GM19372 (cell line): Measurements from ENCODE around the gene CACNA1A.
"Not testable (repeated sequence)": the region's sequence is repeated elsewhere in the genome, so short reads cannot be mapped to it uniquely, and the experiment has no call there.

Source experiments
- ATAC-seq: cut with Tn5 transposase; IDR thresholded peaks from one replicate; pipeline ENCODE4 v1.9.1; 2021; ENCODE audit warnings: mild to moderate bottlenecking, low read depth, moderate library complexity; ENCODE audit not compliant: unreplicated experiment

Gene CACNA1A

DNA sequence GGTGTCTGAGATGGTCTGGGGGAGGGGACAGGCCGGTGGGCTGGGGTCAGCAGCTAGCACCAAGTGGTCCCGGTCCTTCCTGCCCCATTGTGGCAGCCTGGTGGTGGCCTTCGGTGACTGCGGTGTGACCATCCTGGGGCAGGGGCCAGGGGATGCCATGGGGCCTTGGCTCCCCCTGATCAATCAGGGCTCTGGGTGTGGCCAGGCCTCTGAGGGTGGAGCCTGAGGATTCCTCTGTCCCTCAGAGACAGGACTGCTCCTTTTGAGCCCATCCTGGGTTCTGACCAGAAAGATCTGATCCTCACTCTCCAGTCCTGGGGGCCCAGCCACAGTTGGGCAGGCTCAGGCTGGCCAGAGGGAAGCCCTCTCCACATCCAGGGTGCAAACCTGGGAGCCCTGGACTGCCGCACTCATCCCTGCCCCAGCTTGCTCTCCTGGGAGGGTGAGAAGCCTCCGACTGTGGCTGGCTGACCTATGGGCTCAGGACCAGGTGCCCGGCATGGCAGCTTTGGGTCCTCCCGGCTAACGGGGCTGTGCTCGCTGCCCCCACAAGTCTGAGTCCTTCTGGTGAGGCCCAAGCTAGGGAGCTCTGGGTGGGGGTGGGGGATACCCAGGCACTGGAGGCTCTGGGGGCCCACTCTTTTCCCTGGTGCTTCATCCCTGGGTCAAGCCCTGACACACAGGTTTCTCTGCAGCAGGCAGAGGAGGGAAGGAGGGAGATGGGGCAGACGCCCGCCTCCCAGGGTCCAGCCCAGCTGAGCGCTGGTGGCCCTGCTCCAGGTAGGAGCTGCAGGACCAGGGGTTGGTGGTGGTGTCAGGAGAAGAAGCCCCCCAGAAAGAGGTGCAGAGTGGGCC, 296.6 kb downstream of the CACNA1A start:
- no peak for ATAC-seq

DNA sequence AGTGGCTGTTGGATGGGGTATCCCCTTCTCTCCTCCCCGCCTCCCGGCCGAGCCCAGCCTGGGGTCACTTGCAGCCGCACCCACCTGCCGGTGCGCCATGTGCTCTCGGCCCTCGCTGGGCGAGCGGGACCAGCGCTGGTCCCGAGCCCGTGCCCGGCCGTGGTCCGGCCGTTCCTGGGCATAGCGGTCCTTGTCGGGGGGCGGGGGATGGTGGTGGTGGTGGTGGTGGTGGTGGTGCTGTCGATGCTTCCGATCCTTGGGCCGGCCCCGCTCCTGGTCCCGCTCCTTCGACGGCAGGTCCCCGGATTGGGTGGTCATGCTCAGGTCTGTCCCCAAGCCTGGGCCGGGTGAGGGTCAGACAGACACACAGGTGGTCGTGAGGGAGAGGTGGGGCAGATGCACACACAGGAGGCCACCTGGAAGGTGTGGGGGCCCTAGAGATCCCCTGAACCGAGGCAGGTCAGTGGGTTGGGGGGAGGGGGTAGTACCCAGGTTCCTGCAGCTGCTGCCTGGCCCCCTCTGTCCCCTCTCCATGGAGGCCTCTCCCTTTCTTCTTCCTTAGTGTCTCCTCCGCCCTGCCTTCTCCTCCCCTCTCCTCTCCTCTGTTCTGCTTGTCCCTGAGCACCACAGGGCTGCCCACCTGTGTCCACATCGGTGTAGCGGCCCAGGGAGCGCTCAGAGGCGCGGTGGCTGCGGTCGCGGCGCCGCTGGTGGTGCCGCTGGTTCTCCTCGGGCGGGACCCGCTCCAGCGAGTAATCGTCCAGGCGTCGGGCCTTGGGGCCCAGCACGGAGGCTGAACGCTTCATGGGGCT, 297.4 kb downstream of the CACNA1A start:
- no peak for ATAC-seq

DNA sequence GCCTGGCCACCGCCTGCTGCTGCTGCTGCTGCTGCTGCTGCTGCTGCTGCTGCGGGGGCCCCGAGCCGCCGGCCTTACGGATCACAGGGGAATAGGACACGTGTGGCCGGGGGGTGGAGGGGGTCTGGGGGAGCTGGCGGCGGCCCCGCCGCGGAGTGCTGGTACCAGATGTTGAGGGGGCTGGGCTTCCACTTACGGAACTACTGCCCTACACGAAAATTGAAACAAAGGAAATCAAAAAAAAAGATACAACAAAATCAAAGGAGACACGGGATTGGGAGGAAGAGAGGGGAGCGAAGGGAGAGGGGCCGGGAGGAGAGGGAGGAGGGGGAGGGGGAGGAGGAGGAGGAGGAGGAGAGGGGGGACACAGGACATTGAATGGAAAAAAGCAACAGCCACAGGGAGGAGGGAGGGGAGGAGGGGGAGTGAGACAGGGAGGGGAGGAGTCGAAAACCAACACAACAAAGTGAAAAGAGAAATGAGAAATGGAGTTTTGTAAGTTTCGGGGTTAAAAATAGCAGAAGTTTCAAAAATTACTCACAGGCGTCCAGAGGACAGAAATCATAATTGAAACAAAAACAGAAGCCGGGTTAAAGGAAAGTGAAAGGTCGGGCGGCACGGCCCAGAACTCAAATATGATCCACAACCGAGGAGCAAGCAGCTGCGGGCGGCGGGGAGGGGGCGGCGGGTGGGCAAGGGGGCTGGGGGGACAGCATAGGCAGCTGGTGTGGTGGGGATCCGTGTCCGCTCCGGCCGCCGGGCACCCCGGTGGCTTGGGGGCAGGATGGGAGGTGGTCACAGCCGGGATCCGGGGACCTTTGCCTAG, 298.2 kb downstream of the CACNA1A start:
- no peak for ATAC-seq

DNA sequence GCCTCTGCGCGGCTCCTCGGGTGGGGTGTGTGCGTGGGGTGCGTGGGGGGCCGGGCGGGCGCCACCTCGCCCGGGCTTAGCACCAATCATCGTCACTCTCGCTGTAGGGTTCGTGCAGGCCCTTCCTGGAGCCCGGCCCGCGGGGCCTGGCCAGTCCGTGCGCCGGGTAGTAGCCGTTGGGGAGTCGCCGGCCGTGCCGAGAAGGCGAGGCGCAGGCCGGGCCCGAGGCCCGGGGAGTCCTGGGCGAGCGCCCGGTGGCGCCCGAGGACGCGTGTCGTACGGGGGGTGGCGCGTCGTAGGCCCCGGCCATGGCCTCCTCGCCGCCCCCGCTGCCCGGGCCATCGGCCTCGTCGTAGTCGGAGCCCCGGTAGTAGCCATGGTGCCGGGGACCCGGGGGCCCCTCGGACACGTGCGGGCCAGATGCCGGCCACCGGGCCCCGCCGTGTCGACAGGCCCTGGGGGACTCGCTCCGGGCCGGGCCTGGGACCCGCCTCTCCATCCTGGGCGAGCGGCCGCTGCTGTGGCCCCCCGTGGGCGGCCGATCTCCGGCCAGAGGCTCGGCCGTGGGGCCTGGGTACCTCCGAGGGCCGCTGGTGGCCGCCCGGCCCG, 298.9 kb downstream of the CACNA1A start:
- ATAC-seq = no peak

DNA sequence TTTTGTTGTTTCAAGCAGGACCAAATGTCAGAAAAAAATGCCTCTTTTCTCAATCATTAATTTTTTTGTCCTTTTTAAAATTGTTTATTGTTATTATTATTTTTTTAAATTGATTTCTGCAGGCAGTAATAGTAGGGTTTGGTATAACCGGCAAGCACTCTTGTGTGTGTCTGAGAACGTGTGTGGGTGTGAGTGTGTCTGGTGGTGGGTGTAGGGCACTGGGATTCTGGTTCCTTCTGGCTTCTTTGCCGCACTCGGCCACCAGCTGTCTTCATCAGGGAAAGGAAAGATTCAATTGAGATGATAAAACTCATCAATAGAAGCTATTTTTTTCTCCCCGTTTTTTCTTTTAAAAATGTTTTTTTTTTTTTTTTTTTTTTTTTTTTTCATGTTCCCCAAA, 299.7 kb downstream of the CACNA1A start:
- ATAC-seq = no peak

DNA sequence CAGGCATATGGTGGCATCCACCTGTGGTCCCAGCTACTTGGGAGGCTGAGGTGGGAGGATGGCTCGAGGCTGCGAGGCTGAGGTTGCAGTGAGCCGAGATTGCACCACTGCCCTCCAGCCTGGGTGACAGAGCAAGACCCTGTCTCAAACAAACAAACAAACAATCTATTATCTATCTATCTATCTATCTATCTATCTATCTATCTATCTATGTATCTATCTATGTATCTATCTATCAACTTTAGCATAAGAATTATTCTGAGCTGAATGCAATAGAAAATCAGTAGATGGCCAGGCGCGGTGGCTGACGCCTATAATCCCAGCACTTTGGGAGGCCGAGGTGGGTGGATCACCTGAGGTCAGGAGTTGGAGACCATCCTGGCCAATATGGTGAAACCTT, 304.2 kb downstream of the CACNA1A start:
- ATAC-seq = not testable (repeated sequence)

DNA sequence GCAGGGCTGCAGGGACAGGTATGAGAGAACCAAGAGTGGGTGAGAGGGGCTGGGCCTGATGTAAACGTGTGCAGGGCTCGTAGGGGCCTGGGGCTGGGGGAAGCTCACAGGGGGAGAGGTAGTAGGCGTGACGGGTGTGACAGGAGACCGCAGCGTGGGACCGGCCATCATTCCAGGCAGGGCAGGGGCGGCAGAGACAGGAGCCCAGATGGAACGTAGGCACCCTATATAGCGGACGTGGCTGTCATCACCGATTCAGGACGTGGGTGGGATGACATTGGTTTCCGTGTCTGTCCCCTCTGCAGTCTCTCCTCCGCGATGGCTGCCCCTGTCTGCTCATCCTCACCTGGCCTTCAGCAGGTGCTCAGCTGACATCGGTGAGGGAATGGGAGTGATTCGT, 307.6 kb downstream of the CACNA1A start:
- no peak for ATAC-seq

DNA sequence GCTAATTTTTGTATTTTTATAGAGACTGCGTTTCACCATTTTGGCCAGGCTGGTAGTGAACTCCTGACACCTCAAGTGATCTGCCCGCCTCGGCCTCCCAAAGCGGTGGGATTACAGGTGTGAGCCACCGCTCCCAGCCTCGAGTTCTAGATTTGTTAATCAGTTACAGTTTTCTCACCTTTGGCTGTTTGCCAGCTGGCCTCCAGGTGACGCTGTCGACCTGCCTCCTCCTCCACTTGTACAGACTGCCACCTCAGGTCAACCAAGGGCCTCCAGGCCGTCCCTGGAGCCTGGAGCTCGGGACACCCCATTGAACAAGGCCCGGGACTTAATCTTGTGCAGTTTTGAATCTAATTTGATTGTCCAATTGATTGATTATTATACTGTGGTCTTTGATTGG, 310.6 kb downstream of the CACNA1A start:
- no peak for ATAC-seq

DNA sequence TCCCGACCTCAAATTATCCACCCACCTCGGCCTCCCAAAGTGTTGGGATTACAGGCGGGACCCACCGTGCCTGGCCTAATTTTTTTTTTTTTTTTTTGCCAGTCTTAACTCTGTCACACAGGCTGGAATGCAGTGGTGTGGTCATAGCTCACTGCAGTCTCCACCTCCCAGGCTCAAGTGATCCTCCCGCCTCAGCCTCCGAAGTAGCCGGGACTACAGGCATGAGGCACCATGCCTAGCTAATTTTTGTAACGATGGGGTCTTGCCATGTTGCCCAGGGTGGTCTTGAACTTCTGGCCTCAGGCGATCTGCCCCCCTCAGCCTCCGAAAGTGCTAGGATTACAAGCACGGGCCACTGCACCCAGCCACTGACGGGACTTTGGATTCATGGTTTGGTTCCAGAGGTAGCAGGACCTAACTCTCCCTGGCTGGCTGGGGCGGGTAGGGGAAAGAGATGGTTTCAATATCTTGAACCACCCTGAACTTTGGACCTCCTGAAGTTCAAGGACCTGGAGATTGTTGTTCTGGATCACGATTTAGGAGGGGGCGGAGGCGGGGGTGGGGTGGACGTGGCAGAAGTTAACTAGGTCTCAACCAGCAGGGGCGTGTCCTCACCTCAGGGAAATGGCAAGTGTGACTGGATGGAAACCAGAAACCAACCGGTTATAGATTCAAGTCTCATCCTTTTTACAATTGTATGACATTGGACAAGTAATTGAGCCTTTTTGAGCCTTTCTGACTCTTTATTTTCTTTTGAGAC, 315.3 kb downstream of the CACNA1A start:
- no peak for ATAC-seq

DNA sequence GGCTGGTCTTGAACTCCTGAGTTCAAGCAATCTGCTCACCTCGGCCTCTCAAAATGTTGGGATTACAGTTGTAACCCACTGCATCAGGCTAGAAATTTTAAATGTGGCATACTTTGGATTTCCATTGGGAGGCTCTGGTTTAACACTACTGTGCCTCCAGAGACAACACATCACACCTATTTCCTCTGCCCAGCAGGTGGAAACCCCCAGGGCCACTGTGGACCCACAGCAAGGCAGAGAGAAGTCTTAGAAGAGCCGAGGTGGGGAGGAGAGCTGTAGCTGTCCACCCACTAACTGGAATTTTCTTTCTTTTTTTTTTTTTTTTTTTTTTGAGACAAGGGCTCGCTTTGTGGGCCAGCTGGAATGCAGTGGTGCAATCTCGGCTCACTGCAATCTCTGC, 316.7 kb downstream of the CACNA1A start:
- ATAC-seq = no peak

DNA sequence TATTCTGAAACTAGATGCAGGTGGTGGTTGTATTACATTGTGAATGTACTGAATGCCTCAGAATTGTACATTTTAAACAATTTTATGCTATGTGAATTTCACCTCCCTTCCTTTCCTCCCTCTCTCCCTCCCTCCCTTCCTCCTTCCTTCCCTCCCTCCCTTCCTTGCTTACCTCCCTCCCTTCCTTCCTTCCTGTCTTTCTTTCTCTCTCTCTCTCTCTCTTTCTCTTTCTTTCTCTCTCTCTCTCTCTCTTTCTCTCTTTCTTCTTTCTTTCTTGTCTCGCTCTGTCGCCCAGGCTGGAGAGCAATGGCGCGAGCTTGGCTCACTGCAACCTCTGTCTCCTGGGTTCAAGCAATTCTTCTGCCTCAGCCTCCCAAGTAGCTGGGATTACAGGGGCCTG, 318.9 kb downstream of the CACNA1A start:
- no peak for ATAC-seq

DNA sequence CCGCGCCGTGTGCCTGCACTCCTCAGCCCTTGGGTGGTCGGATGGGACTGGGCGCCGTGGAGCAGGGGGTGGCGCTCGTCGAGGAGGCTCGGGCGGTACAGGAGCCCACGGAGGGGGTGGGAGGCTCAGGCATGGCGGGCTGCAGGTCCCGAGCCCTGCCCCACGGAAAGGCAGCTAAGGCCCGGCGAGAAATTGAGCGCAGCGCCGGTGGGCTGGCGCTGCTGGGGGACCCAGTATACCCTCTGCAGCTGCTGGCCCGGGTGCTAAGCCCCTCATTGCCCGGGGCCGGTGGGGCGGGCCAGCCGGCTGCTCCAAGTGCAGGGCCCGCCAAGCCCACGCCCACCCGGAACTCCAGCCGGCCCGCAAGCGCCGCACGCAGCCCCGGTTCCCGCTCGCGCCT, 319.6 kb downstream of the CACNA1A start:
- ATAC-seq = not testable (repeated sequence)

DNA sequence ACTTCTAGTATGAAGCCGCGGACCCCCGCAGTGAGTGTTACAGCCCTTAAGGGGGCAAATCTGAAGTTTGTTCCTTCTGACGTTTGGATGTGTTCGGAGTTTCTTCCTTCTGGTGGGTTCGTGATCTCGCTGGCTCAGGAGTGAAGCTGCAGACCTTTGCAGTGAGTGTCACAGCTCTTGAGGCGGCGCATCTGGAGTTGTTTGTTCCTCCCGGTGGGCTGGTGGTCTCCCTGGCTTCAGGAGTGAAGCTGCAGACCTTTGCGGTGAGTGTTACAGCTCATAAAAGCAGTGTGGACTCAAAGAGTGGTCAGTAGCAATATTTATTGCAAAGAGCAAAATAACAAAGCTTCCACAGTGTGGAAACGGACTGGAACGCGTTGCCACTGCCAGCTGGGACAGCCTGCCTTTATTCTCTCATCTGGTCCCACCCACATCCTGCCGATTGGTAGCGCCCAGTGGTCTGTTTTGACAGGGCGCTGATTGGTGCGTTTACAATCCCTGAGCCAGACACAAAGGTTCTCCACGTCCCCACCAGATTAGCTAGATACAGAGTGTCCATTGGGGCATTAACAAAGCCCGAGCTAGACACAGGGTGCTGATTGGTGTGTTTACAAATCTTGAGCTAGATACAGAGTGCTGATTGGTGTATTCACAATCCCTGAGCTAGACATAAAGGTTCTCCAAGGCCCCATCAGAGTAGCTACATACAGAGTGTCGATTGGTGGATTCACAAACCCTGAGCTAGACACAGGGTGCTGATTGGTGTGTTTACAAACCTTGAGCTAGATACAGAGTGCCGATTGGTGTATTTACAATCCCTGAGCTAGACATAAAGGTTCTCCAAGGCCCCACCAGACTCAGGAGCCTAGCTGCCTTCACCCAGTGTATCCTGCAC, 320.3 kb downstream of the CACNA1A start:
- not testable (repeated sequence) for ATAC-seq

DNA sequence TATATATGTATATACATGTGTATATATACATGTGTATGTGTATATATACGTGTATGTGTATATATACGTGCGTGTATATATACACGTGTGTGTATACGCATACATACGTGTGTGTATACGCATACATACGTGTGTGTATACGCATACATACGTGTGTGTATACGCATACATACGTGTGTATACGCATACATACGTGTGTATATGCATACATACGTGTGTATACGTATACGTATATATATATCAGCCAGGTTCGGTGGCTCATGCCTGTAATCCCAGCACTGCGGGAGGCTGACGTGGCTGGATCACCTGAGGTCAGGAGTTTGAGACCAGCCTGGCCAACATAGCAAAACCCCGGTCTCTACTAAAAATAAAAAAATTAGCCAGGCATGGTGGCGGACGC, 321.4 kb downstream of the CACNA1A start:
- not testable (repeated sequence) for ATAC-seq

DNA sequence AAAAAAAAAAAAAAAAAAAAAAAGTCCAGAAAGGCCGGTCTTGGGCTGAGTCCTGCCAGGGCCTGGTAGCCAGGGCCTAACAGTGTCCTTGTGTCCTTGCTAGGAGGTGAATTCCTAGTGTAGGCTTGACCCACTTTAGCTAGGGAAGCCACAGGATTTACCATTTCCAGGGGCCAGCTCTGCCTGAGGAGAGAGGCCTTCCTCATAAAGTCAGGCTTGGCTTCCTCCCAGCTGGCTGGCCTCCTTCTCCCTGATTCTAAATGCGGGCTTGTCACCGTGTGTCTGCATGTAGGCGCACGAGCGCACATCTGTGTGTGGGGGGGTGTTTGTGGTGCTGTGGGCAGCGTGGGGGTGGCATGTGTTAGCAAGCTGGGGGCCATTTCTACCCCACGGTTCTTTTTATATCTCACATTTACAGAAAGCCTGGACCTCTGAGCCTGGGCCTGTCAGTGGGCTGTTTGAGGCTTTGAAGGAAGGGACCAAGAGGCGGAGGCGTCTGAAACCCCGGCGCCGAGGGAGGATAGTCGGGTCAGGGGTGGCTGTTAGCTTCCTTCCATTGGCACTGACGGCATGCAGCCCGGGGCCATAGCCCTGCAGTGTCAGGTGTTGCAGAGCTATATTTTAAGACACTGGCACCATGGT, 324.4 kb downstream of the CACNA1A start:
- ATAC-seq = no peak

DNA sequence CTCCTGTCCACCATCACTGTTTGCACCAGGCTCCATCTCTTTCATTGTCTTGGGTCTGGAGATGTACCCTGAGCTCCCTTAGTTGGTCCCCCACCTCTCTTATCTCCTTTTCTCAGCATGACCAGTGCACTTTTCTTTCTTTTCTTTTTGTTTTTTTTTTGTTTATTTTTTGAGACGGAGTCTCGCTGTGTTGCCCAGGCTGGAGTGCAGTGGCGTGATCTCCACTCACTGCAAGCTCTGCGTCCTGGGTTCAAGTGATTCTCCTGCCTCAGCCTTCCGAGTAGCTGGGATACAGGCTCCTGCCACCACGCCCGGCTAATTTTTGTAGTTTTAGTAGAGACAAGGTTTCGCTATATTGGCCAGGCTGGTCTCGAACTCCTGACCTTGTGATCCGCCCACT, 328.0 kb downstream of the CACNA1A start:
- ATAC-seq = not testable (repeated sequence)

DNA sequence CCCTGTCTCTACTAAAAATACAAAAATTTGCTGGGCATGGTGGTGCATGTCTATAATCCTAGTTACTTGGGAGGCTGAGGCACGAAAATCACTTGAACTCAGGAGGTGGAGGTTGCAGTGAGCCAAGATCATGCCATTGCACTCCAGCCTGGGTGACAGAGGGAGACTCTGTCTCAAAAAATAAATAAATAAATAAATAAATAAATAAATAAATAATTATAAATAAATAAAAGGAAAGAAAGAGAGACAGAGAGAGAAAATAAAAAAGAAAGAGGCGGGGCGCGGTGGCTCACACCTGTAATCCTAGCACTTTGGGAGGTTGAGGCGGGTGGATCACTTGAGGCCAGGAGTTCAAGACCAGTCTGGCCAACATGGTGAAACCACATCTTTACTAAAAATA, 328.7 kb downstream of the CACNA1A start:
- ATAC-seq = not testable (repeated sequence)

DNA sequence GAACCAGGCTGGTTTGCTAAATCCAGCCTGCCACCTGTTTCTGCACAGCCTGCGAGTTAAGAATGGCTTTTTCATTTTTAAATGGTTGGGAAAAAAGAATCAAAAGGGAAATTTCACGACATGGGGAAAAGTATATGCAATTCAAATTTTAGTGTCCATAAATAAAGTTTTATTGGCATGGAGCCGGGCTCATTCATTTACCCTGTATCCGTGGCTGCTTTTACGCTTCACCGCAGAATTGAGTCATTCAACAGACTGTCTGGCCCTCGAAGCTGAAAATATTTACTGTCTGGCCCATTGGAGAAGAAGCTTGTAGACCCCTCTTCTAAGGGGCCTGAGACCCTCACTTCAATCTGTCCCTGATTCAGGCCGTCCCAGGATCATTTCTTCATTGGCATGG, 329.9 kb downstream of the CACNA1A start:
- no peak for ATAC-seq
